ENCODE data around the gene SH2D3A. TPM values are rescaled to one million over a fixed set of nuclear protein-coding genes. Genes with fewer than 3 reads are reported as not detected.

Gene SH2D3A
- total RNA-seq, 2 experiments from 2014 or later: 31.5 to 35.2 TPM

DNA sequence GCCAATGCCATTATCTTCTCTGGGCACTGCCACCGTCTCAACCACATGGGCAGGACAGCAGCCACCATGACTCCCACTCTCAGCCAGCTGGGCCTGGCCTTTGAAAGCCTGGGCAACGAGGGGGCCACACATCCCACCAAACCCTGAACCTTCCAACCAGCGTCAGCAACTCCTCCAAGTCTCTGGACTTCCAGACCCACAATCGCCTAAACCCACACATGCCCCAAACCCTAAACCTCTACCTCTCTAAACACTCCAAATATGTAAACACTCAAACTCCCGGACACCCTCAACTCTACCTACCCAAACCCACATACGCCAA lies 47.7 kb downstream of the SH2D3A start:
- CTCF ChIA-PET: no interaction called here
- H3K36me3 Mint-ChIP-seq (ENCODE audit: low read depth): no peaks in the 10 kb centered on the region
- H3K4me3 Mint-ChIP-seq: no peak overlapping the region
- POLR2A ChIA-PET: no interaction called here
- peaks cover 7% of the 10 kb centered on the region for H3K27me3 Mint-ChIP-seq
- peaks cover 32% of the 10 kb centered on the region for H3K4me1 Mint-ChIP-seq
- peaks cover 4% of the 10 kb centered on the region for H3K9me3 Mint-ChIP-seq
- no peak for DNase-seq
- no peak overlapping the region for H3K27ac Mint-ChIP-seq

DNA sequence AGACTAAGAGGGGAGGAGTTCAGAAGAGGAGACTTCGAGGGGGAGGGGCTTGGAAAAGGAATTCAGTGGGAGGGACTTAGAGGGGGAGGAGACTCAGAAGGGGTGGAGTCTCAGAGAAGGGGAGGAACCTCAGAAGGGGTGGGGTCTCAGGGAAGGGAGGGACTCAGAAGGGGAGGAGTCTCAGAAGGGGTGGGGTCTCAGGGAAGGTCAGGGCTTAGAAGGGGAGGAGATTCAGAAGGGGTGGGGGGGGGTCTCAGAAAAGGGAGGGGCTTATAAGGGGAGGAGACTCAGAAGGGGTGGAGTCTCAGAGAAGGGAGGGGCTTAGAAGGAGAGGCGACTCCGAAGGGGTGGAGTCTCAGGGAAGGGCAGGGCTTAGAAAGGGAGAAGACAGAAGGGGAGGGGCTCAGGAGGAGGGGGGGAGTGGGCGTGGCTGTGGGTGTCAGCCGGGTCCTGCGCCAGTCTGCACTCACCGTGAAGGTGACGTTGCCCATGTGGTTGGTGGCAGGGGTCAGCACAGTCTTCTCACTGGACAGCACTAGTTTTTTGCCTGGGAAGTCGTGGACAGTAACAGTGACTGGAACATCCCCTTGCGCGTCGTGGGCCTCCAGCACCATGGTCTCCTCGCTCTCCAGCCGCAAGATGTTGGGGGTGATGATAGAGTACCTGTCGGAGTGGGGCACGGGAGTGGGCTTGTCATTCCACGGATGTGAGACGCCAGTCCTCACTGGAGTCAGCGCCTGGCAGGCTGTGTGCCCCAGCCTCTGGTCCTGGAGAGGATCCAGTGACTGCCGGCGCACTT lies 48.3 kb downstream of the SH2D3A start:
- Mint-ChIP-seq H3K4me3 (no peak overlapping the region), H3K27ac (no peak overlapping the region), H3K9me3 (peaks cover 4% of the 10 kb centered on the region), H3K4me1 (peaks cover 29% of the 10 kb centered on the region), H3K27me3 (peaks cover 7% of the 10 kb centered on the region), H3K36me3 (ENCODE audit: low read depth) (no peaks in the 10 kb centered on the region)
- peak; percentile 40 for DNase-seq
- ChIA-PET CTCF (interaction anchor here (0.9 kb wide), 1 partner anchor 19 kb away, joined by 3 read pairs; no protein-coding TSS in a partner anchor), POLR2A (no interaction called here)

DNA sequence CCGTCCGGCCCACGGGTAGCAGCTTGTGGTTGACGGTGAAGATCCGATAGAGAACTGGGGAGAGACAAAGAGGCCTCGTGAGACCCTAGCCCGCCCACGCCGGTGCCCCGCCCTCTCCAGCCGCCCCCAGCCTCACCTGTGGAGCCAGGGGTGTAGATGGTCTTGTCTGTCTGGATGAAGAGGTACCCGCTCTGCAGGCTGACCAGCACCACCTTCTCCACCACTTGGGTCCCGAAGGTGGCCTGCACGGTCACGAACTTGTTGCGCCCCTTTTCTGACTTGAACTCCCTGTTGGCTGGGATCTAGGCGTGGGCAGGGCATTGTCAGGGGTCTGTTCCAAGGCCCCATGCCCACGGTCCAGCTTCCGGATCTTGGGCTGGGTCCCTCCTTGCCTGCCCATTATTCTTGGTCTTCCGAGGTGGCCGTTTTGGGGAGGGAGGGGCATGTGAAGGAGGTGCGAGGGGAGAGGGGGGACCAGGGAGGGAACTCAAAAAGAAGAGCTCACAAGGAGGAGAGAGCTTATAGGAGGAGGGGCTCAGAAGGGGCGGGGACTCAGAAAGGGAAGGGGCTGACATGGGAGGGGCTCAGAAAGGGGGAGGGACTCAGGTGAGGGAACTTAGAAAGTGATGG lies 49.0 kb downstream of the SH2D3A start:
- no peak for DNase-seq
- ChIA-PET CTCF (interaction anchor here (0.9 kb wide), 1 partner anchor 20 kb away, joined by 3 read pairs; no protein-coding TSS in a partner anchor), POLR2A (no interaction called here)
- Mint-ChIP-seq H3K27me3 (peaks cover 5% of the 10 kb centered on the region), H3K27ac (no peak overlapping the region), H3K36me3 (ENCODE audit: low read depth) (no peaks in the 10 kb centered on the region), H3K4me3 (no peak overlapping the region), H3K9me3 (peaks cover 4% of the 10 kb centered on the region), H3K4me1 (peaks cover 25% of the 10 kb centered on the region)

DNA sequence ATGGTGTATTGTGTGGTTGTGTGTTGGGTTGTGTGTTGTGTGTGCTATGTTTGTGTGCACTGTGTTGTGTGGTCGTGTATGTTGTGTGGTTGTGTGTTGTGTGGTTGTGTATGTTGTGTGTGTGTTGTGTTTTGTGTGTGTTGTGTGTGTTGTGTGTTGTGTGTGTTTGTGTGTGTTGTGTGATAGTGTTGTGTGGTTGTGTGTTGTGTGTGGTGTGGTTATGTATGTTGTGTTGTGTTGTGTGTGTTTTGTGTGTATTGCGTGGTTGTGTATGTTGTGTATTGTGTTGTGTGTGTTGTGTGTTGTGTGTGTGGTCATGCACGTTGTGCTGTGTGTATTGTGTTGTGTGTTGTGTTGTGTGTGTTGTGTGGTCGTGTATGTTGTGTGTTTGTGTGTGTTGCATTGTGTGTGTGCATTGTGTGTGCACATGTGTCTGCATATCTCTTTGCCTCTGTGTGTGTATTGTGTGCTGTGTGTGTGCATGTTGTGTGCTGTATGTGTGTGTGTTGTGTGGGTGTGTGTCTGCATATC lies 49.7 kb downstream of the SH2D3A start:
- Mint-ChIP-seq H3K36me3 (ENCODE audit: low read depth) (no peaks in the 10 kb centered on the region), H3K4me3 (no peak overlapping the region), H3K9me3 (peaks cover 4% of the 10 kb centered on the region), H3K4me1 (peaks cover 21% of the 10 kb centered on the region), H3K27me3 (peaks cover 5% of the 10 kb centered on the region), H3K27ac (peak overlapping the region; percentile 51)
- ChIA-PET CTCF (no interaction called here), POLR2A (no interaction called here)
- no peak for DNase-seq

DNA sequence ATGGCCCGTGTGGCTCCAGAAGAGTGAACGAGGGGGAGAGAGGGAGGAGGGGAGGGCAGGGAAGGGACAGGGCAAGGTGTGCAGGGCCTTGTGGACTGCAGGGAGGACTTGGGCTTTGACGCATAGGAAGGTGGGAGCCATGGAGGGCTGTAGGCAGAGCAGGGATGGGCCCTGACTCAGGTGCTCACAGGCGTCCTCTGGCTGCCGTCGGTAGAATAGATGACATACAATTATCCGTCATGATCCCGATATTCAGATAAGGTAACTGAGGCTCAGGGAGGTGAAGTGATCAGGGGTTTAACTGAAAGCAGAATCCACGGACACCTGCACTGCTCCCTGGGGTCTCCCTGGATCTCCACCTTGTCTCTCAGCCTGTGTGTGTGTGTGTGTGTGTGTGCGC lies 50.2 kb downstream of the SH2D3A start:
- H3K27me3 Mint-ChIP-seq: peaks cover 5% of the 10 kb centered on the region
- CTCF ChIA-PET: no interaction called here

DNA sequence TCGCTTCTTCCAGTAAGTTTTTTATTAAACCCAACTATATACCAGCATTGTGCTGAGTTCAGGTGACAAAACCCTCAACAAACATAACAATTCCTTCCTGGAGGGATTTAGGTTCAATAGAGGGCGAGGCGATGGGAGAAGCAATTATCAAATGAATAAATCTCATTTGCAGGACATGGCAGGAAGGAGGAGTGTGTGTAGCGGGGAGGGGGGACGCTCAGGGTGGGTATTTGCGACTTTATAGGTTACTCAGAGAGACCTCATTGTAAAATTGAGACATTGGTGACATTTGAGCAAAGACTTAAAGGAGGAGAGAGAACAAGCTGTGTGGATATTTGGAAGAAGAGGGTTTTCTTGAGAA lies 50.6 kb downstream of the SH2D3A start:
- no peak for DNase-seq
- ChIA-PET CTCF (no interaction called here), POLR2A (no interaction called here)
- Mint-ChIP-seq H3K27me3 (peaks cover 7% of the 10 kb centered on the region), H3K4me1 (peaks cover 17% of the 10 kb centered on the region), H3K9me3 (peaks cover 4% of the 10 kb centered on the region), H3K27ac (peak overlapping the region; percentile 37), H3K36me3 (ENCODE audit: low read depth) (no peaks in the 10 kb centered on the region), H3K4me3 (no peak overlapping the region)

More for the DNA sequence above, 50.2 kb downstream of the SH2D3A start:
- H3K4me3 Mint-ChIP-seq: no peak overlapping the region
- H3K4me1 Mint-ChIP-seq: peaks cover 19% of the 10 kb centered on the region
- H3K36me3 Mint-ChIP-seq (ENCODE audit: low read depth): no peaks in the 10 kb centered on the region
- peak overlapping the region; percentile 51 for H3K27ac Mint-ChIP-seq
- POLR2A ChIA-PET: no interaction called here
- DNase-seq: no peak
- peaks cover 4% of the 10 kb centered on the region for H3K9me3 Mint-ChIP-seq

DNA sequence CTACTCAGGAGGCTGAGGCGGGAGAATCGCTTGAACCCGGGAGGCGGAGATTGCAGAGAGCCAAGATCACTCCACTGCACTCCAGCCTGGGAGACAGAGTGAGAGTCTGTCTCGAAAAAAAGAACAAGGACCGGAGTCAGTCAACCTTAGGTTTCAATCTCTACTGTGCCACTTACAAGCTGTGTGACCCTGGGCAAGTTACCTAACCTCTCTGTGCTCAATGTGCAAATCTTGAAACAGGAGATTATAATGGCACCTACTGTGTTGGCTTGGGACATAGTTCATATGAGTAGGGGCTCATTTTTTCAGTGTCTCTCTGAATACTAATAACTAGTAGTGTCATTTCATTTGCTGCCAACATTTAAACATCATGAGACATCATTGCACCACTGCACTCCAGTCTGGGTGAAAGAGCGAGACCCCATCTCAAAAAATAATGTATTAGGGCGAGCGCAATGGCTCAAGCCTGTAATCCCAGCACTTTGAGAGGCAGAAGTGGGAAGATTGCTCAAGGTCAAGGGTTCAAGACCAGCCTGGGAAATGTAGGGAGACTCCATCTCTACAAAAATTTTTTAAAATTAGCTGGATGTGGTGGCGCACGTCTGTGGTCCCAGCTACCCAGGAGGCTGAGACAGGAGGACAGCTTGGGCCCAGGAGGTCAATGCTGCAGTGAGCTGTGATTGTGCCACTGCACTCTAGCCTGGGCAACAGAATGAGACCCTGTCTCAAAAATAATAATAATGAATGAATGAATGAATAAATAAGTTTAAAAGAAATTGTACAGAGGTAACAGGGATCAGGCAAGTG lies 52.3 kb downstream of the SH2D3A start:
- ChIA-PET POLR2A (no interaction called here), CTCF (interaction anchor here (0.6 to 0.7 kb wide), 2 partner anchors 22 to 148 kb away, joined by 3 read pairs; no protein-coding TSS in a partner anchor)
- no peak overlapping the region for H3K4me3 Mint-ChIP-seq
- no peak for DNase-seq
- H3K9me3 Mint-ChIP-seq: peaks cover 4% of the 10 kb centered on the region
- no peak overlapping the region for H3K27ac Mint-ChIP-seq
- H3K4me1 Mint-ChIP-seq: peaks cover 19% of the 10 kb centered on the region
- H3K36me3 Mint-ChIP-seq (ENCODE audit: low read depth): no peaks in the 10 kb centered on the region
- H3K27me3 Mint-ChIP-seq: peaks cover 24% of the 10 kb centered on the region

DNA sequence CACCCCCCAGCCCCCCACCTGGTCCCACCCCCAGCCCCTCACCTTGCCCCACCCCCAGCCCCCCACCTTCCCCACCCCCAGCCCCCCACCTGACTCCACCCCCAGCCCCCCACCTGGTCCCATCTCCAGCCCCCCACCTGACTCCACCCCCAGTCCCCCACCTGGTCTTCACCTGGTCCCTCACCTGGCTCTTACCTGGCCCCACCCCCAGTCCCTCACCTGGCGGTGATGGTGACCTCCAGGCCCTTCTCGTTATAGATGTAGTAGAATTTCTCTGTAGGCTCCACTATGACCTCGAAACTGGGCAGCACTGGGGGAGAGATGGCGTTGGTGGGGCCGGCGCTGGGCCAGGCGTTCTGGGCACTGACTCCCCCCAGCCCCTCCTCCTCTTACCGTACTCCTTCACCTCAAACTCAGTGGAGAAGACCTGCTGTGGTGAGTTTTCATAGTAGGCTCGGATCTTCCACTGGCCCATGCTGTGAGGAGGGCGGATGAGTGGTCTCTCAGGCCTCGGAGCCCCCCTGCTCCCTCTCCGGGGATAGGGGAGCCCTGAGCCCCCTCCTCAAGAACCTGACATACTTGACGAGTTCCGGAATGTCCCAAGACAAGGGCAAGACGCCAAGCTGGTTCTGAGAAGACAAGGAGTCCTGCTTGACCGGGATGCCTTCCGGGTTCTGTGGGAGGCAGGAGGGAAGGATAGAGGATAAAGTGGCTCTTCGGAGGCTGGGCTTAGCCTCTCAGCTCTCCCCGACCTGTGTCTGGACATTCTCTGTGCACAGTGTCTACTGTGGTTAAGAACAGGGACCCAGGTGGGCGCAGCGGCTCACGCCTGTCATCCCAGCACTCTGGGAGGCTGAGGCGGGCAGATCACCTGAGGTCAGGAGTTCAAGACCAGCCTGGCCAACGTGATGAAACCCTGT lies 53.2 kb downstream of the SH2D3A start:
- Mint-ChIP-seq H3K9me3 (peaks cover 4% of the 10 kb centered on the region), H3K27me3 (peaks cover 32% of the 10 kb centered on the region)
- CTCF ChIA-PET: interaction anchor here (0.7 kb wide), 1 partner anchor 21 kb away, joined by 3 read pairs; no protein-coding TSS in a partner anchor

DNA sequence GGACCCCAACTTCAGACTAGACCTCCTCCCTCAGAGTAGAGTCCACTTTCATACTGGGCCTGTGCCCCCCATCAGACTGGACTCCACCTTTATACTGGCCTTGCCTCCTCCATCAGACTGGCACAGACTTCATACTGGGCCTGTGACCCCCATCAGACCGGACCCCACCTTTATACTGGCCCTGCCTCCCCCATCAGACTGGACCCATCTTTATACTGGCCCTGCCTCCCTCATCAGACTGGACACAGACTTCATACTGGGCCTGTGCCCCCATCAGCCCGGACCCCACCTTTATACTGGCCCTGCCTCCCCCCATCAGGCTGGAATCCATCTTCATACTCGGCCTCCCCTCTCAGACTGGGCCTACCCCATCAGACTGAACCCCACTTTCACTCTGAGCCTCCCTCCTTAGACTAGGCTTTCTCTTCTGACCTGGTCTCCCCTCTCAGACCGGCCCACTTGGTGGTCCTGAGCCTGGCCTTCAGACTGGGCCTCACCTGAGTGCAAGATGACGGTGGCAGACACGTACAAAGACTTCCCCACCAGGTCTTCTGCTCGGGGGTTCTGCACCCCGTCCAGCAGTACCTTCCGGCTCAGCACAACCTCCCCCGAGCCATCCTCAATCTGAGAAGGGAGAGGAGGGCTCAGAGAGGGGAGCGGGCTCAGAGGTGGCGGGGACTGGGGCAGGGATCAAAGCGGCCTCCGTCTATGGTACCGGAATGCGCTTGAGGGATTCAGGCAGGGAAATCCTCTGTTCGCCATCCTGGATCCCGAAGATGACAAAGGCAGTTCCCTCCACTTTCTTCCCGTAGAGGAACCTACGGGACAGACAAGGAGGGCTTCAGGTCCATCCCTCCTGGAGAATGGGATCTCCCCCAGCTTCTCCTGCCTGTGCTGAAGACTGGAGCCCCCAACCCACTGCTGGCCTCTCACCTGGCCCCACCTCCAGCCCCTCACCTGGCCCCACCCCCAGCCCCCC lies 54.3 kb downstream of the SH2D3A start:
- no peak for DNase-seq
- H3K4me1 Mint-ChIP-seq: peaks cover 13% of the 10 kb centered on the region
- ChIA-PET POLR2A (no interaction called here), CTCF (no interaction called here)
- H3K4me3 Mint-ChIP-seq: no peak overlapping the region
- no peak overlapping the region for H3K27ac Mint-ChIP-seq
- peaks cover 4% of the 10 kb centered on the region for H3K9me3 Mint-ChIP-seq
- no peaks in the 10 kb centered on the region for H3K36me3 Mint-ChIP-seq (ENCODE audit: low read depth)
- peaks cover 40% of the 10 kb centered on the region for H3K27me3 Mint-ChIP-seq

More for the DNA sequence above, 53.2 kb downstream of the SH2D3A start:
- H3K4me1 Mint-ChIP-seq: peaks cover 13% of the 10 kb centered on the region
- POLR2A ChIA-PET: no interaction called here
- no peak overlapping the region for H3K27ac Mint-ChIP-seq
- H3K36me3 Mint-ChIP-seq (ENCODE audit: low read depth): no peaks in the 10 kb centered on the region
- no peak for DNase-seq
- H3K4me3 Mint-ChIP-seq: no peak overlapping the region

DNA sequence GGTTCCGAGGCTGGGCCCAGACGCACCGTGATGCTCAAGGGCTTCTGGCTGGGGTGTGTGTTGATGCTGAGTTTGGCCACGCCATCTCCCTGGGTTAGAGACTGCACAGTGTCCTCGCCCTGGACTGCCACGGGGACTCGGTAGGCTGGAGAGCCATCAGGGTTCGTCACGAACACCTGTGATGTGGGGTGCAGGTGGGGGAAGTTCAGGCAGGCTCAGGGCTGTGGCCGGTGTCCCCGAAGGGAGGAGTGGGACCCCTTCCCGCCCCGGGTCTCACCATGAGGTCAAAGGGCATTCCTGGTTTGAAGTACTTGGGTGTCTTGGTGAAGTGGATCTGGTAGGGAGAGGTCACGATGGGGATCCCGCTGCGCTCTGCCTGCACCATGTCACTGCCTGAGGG lies 55.0 kb downstream of the SH2D3A start:
- peaks cover 7% of the 10 kb centered on the region for H3K4me1 Mint-ChIP-seq
- no peak for DNase-seq
- H3K27ac Mint-ChIP-seq: no peak overlapping the region
- no peaks in the 10 kb centered on the region for H3K36me3 Mint-ChIP-seq (ENCODE audit: low read depth)
- ChIA-PET POLR2A (no interaction called here), CTCF (no interaction called here)
- H3K9me3 Mint-ChIP-seq: peaks cover under 1% of the 10 kb centered on the region
- peaks cover 44% of the 10 kb centered on the region for H3K27me3 Mint-ChIP-seq
- H3K4me3 Mint-ChIP-seq: no peak overlapping the region

DNA sequence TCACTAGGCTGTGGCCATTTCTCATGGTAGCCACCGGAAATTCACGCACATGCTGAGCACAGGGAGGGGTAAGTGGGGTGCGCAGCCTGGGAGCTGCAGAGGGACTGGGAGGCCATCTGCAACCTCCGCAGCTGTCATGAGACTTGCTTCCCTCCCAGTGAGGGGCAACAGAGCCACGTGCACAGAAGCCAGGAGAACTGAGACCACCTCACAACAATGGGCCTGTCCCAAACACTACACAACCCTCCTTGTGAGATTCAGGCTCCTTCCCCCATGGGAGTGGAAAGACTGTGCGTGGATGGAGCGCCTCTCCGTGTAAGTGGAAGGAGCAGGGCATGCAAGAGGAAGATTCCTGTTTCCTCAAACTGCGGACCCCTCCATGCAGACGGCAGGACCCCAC lies 55.6 kb downstream of the SH2D3A start:
- Mint-ChIP-seq H3K4me3 (no peak overlapping the region), H3K27me3 (peaks cover 42% of the 10 kb centered on the region), H3K27ac (no peak overlapping the region), H3K4me1 (peaks cover 4% of the 10 kb centered on the region), H3K36me3 (ENCODE audit: low read depth) (no peaks in the 10 kb centered on the region), H3K9me3 (no peaks in the 10 kb centered on the region)
- no peak for DNase-seq
- POLR2A ChIA-PET: no interaction called here
- CTCF ChIA-PET: no interaction called here
